Measurements from ENCODE around the gene TMEFF1.

Gene TMEFF1

GRCh38 chr9:100573655-100574260, 100.8 kb downstream of the TMEFF1 start:
- no peak for DNase-seq (ENCODE audit: low read depth in 2 of 2, low spot score in 1 of 2)

DNA sequence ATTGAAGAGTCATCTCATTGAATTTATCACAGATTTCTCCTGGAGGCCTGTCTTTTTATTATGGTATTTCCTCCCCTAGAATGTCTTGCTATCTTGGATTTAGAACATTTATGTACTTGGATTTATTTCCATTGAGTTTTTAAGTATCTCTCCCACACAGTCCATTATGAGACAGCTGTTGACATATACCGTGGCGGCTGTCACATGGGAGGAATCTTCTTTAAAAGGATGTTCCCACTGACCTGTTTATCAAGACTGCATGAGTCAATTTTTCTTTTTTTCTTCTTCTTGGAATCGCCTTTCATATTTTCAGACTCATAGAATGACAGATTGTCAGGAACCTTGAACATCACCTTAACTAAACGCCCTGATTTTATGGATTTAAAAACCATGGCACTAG, 102.1 kb downstream of the TMEFF1 start:
- DNase-seq (ENCODE audit: low read depth in 2 of 2, low spot score in 1 of 2) = no peak

DNA sequence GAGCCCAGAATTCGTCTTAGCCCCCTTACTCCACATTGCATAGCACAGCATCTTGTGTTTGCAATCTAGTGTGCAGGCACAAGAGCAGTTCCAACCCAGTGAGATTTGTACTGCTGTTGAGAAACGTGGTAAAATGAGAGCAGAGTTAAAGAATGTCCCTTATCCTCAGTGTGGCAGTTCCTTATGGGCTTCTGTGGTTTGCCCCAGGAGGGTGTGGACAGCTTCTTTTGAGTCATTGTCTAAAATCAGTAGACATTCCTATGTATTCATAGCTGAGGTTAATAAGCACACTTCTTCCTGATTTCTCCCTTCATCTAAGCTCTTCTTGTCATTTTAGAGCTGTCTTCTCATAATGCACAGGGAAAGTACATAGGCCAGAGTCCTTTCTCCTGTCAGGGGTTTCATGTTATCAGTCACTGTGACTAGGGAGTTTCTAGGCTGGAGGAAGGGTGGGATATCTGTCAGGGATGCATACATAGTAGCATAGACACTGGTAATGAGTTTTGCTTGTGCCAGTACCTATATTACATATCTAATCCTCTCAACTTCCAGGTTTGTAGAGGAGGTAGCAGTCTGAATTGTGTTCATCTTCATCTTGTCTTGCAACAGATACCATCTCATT, 102.9 kb downstream of the TMEFF1 start:
- DNase-seq (ENCODE audit: low read depth in 2 of 2, low spot score in 1 of 2) = no peak

DNA sequence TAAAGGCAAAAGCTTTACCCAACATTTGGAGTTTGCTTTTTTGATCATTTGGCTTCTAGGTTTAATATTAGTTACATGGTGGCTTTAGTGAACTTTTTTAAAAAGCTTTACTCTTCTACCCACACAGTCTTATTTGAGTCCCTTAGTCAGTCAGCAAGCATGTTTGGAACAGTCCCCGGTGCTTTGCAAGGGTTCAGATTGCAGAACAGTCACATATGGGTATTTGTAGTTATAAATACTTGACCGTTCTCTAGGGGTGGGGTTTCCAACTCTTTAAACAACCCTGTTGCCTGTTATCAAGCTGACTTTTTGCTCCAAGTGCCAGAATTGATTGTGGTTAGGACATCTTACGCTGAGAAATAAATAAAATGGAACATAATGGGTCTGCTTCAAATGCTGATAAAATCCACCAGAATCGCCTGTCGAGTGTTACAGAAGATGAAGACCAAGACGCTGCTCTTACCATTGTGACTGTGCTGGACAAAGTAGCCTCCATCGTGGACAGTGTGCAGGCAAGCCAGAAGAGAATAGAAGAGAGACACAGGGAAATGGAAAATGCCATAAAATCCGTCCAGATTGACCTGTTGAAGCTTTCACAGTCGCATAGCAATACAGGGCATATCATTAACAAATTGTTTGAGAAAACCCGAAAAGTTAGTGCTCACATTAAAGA, 105.0 kb downstream of the TMEFF1 start, which contains the start of gene CAVIN4:
Gene CAVIN4 (plus strand): TSS at position 304 of the 673 bp plus-strand sequence. CDS start 65 bp downstream, at position 369.
- no peak for DNase-seq (ENCODE audit: low read depth in 2 of 2, low spot score in 1 of 2)

DNA sequence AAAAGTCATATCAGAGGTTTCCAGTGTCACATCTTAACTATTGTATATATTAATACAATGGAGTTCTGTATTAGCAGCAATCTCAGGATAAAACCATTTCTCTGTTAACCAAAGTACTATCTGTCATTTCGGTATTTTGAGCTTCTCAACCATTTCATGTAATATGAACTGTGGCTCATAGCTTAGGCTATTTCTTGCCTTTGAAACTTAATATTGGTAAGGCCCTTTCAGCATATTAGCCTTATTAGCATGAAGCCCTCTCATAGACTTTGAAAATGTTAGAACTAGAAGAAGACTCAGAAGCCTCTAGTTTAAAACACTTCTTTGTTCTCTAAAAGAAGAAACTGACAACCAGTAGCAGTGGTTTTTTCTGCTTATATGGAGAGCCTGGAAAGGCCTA, 105.7 kb downstream of the TMEFF1 start:
- DNase-seq (ENCODE audit: low read depth in 2 of 2, low spot score in 1 of 2) = no peak

GRCh38 chr9:100579665-100580064, 106.7 kb downstream of the TMEFF1 start:
- no peak for DNase-seq (ENCODE audit: low read depth in 2 of 2, low spot score in 1 of 2)

- DNase-seq (ENCODE audit: low read depth in 2 of 2, low spot score in 1 of 2) = no peak
These were observed 107.3 kb downstream of the TMEFF1 start for GRCh38 chr9:100580257-100580656.

- DNase-seq (ENCODE audit: low read depth in 2 of 2, low spot score in 1 of 2) = no peak
These were observed 108.1 kb downstream of the TMEFF1 start for GRCh38 chr9:100581081-100581480.

DNA sequence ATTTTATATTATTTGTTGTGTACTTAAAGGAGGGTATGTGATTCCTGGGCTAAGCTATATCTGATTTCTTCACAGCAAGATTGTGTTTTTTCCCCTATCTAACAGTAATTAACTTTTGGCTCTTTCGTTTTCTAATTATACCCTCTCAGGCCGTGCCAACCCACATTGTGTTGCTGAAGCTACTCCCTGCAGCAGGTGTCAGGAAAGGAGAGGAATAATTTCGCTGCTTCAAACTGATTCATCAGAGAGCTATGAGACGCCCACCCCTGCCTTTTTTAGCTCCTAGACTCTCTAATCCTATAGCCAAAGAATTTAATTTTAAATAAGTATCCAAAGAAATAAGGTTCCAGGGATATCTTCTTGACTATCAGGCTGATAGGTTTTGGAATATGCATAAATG, 108.7 kb downstream of the TMEFF1 start:
- no peak for DNase-seq (ENCODE audit: low read depth in 2 of 2, low spot score in 1 of 2)

DNA sequence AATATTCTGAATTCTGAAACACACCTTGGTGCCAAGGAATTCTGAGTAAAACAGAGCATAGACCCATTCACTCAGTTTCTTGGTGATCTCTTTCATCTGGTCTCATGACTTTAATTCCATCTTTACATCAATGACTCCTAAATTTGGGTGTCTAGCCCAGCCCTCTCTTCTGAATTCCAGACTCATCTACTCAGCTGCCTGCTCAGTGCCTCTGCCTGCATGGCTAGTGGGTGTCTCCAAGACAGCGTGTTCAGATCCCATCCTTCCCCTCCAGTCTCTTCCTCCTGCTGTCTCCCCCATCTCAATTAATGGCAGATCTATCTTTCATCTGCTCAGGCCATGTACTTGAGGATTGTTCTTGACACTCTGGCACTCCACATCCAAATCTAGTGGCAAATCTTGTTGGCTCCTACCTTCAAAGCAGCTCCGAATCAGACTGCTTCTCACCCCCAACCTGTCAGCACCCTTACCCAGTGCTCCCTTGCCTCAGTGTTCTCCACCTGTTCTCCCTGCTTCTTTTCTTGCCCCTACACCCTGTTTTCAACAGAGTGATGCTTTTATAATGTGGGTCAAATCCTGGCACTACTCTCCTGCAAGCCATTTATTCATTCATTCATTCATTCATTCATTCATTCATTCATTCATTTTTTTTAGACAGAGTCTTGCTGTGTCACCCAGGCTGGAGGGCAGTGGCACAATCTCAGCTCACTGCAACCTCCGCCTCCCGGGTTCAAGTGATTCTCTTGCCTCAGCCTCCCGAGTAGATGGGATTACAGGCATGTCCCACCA, 110.3 kb downstream of the TMEFF1 start:
- no peak for DNase-seq (ENCODE audit: low read depth in 2 of 2, low spot score in 1 of 2)

DNA sequence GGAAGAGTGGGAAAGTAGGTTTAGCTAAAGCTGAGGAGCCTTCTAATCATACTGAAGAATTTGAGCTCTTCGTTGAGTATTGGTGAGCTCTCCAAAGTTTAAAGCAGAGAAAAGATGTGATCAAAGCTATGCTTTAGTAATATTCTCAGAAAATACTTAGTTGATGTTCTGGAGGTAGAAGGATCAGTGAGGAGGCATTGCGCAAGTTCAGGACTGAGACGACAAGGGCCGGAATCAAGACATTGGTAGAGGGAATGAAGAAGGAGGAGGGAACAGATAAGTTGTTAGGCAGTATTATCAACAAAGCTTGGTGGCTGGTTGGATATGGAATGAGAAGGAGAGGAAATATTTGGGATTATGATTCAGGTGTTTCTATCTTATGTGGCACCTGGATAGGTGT, 112.0 kb downstream of the TMEFF1 start:
- DNase-seq (ENCODE audit: low read depth in 2 of 2, low spot score in 1 of 2) = no peak

DNA sequence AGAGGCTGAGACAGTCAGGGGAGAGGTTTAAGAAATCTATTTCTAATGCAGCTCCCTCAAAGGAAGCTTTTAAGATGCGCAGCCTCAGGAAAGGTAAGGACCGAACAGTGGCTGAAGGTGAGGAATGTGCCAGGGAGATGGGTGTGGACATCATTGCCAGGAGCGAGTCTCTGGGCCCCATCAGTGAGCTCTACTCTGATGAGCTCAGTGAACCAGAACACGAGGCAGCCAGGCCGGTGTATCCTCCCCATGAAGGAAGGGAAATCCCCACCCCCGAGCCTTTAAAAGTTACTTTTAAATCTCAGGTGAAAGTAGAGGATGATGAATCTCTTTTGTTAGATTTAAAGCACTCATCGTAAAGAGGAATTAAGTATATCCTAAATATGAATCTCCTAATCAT, 113.1 kb downstream of the TMEFF1 start:
- DNase-seq (ENCODE audit: low read depth in 2 of 2, low spot score in 1 of 2) = no peak

- no peak for DNase-seq (ENCODE audit: low read depth in 2 of 2, low spot score in 1 of 2)
These were observed 114.4 kb downstream of the TMEFF1 start for GRCh38 chr9:100587375-100587774.

DNA sequence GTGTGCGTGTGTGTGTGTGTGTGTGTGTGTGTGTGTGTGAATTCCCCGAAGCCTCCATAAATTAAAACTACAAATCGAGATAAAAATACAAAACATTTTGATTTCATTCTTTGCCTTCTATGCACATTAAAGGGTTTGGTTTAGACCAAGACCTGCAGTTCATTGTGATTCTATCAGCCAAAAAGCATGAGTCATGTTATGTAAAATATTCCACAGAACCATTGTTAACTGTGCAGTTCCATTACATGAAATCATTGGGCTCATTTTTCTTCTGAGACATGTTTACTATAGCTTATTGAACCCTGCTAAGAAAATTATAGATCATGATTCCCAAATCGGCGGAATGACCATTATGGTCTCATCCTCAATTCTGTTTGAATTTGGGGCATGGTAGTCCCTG, 116.6 kb downstream of the TMEFF1 start:
- DNase-seq (ENCODE audit: low read depth in 2 of 2, low spot score in 1 of 2) = no peak

GRCh38 chr9:100590481-100590880, 117.5 kb downstream of the TMEFF1 start:
- DNase-seq (ENCODE audit: low read depth in 2 of 2, low spot score in 1 of 2) = no peak

DNA sequence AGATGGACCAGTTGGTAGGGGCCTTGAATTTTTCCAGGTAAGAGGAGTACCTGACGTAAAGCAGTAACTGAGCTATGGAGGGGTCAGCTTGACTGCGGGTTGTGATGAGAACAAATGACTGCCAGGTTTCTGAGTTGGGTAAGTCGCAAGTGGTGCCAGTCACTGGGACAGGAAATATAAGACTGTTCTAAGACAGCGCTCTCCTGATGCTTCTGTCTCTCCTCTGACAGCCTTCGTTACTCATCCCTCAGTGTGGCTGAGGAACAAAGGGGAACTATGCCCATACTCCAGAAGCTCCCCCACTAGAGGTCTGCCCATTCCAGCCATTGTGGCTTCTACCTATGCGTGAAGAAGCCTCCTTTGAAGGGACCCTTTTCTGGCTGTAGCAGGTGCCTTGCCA, 118.2 kb downstream of the TMEFF1 start:
- no peak for DNase-seq (ENCODE audit: low read depth in 2 of 2, low spot score in 1 of 2)

GRCh38 chr9:100591639-100592412, 118.9 kb downstream of the TMEFF1 start:
- no peak for DNase-seq (ENCODE audit: low read depth in 2 of 2, low spot score in 1 of 2)

DNA sequence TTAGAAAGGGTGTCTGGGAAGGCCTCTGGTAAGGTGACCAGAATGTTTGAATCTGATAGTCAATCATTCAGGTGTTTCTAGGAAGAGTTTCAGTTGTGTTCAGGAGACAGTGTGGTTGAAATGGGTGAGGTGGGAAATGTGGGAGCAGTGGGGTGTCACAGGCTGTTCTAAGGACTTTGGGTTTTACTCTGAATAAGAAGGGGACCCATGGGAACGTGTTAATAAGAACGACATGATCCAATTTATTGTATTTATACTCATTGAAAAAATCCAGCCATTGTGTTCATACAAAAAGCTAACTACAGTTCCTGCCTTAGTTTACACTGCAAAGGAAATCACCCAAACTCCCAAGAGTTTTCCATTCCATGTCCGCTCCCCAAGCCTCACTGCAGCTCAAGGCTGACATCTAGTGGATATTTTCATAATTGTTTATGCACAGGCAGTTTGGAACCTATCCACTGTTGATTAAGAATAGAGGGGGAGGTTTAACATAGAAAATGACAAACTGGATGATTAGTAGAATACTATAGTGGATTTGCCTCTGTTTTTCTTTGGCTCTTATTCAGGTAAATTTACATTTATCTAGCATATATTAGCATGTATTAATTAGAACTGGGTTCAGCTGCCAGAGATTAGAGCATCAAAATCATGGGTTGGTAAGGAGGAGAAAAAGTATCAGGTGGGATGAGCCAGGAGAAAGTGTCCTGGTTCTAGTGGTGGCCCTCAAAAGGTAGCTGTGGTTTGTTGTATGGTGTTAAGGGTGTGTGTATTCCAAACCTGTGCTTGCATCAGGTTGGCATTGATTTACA, 122.6 kb downstream of the TMEFF1 start:
- no peak for DNase-seq (ENCODE audit: low read depth in 2 of 2, low spot score in 1 of 2)

GRCh38 chr9:100597236-100597635, 124.3 kb downstream of the TMEFF1 start:
- DNase-seq (ENCODE audit: low read depth in 2 of 2, low spot score in 1 of 2) = no peak

DNA sequence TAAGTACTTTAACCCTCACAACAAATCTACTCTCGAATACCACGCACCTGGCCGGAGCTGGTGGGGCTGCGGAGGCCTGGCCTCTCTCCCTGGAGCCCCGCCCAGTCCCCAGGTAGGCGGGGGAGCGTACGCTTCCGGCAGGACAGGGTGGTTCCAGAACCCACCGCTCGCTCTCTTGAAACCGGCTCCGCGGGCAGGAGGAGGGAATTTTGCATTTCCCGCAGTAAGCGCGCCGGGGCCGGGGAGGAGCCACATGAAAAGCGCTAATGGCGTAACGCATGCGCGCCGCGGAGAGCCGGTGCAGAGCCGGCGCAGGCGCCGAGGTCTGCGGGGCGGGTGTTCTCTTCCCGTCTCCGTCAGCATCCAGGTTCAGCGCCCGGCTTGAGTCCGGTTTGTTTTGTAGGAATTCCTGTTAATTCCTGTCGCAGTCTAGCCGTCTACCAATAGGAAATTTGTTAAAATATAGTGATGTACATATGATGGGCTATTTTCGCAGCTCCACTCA, 125.7 kb downstream of the TMEFF1 start:
- DNase-seq (ENCODE audit: low read depth in 2 of 2, low spot score in 1 of 2) = peak; percentile 52 to 62
